HEK293 (cell line): ENCODE data around the gene CTIF.

ENCODE experiments used
- KLF9 ChIP-seq: fragments of 450-650 bp; formaldehyde crosslinking; IDR thresholded peaks from 2 replicates; pipeline ENCODE4 v1.5.1; 2016; ENCODE audit warnings: missing biosample characterization, missing genetic modification characterization, low read depth
- OSR2 ChIP-seq: fragments of 450-650 bp; formaldehyde crosslinking; IDR thresholded peaks from 2 replicates; pipeline ENCODE4 v1.5.1; 2016; ENCODE audit warnings: missing biosample characterization, missing genetic modification characterization
- RBAK ChIP-seq: fragments of 450-650 bp; formaldehyde crosslinking; IDR thresholded peaks from 2 replicates; pipeline ENCODE4 v1.5.1; 2016; ENCODE audit warnings: missing biosample characterization, missing genetic modification characterization
- SP2 ChIP-seq: fragments of 450-650 bp; formaldehyde crosslinking; IDR thresholded peaks from 2 replicates; pipeline ENCODE4 v1.5.1; 2016; ENCODE audit warnings: missing biosample characterization, missing genetic modification characterization
- TCF7L2 ChIP-seq: IDR thresholded peaks from 2 replicates; pipeline ENCODE4 v1.6.1; 2011; ENCODE audit warnings: low read depth, mild to moderate bottlenecking, inconsistent platforms, low read length, moderate library complexity, borderline replicate concordance
- ZNF112 ChIP-seq: fragments of 450-650 bp; formaldehyde crosslinking; IDR thresholded peaks from 2 replicates; pipeline ENCODE4 v1.5.0; 2017; ENCODE audit warnings: missing biosample characterization, missing genetic modification characterization
- ZNF138 ChIP-seq: fragments of 450-650 bp; formaldehyde crosslinking; IDR thresholded peaks from 2 replicates; pipeline ENCODE4 v1.5.1; 2016; ENCODE audit warnings: missing biosample characterization, missing genetic modification characterization, borderline replicate concordance
- ZNF2 ChIP-seq: fragments of 450-650 bp; formaldehyde crosslinking; IDR thresholded peaks from 2 replicates; pipeline ENCODE4 v1.5.1; 2016; ENCODE audit warnings: missing biosample characterization, missing genetic modification characterization
- ZNF324 ChIP-seq: fragments of 450-650 bp; formaldehyde crosslinking; IDR thresholded peaks from 2 replicates; pipeline ENCODE4 v1.5.1; 2016; ENCODE audit warnings: missing biosample characterization, missing genetic modification characterization
- ZNF341 ChIP-seq: fragments of 450-650 bp; formaldehyde crosslinking; IDR thresholded peaks from 2 replicates; pipeline ENCODE4; 2016; ENCODE audit warnings: low read depth, missing biosample characterization, missing genetic modification characterization
- ZNF473 ChIP-seq: fragments of 450-650 bp; formaldehyde crosslinking; IDR thresholded peaks from 2 replicates; pipeline ENCODE4 v1.5.1; 2017; ENCODE audit warnings: missing biosample characterization, missing genetic modification characterization
- ZNF548 ChIP-seq: fragments of 450-650 bp; formaldehyde crosslinking; IDR thresholded peaks from 2 replicates; pipeline ENCODE4 v1.5.1; 2016; ENCODE audit warnings: missing biosample characterization, missing genetic modification characterization
- ZNF555 ChIP-seq: fragments of 450-650 bp; formaldehyde crosslinking; conservative IDR thresholded peaks from 2 replicates; pipeline ENCODE4 v1.5.1; 2017; ENCODE audit warnings: missing biosample characterization, mild to moderate bottlenecking, missing genetic modification characterization, inconsistent platforms
- ZNF785 ChIP-seq: fragments of 450-650 bp; formaldehyde crosslinking; IDR thresholded peaks from 2 replicates; pipeline ENCODE4 v1.5.1; 2016; ENCODE audit warnings: missing biosample characterization, missing genetic modification characterization
- TF ChIP-seq, protein P1 (sequence below): fragments of 450-650 bp; formaldehyde crosslinking; IDR thresholded peaks from 2 replicates; pipeline ENCODE4 v1.5.1; 2016; ENCODE audit warnings: missing biosample characterization, missing genetic modification characterization
- TF ChIP-seq, protein P2 (sequence below): fragments of 450-650 bp; formaldehyde crosslinking; IDR thresholded peaks from 2 replicates; pipeline ENCODE4 v1.5.1; 2017; ENCODE audit warnings: missing biosample characterization, missing genetic modification characterization
- TF ChIP-seq, protein P3 (sequence below): fragments of 450-650 bp; formaldehyde crosslinking; IDR thresholded peaks from 2 replicates; pipeline ENCODE4 v1.5.1; 2016; ENCODE audit warnings: missing biosample characterization, missing genetic modification characterization, borderline replicate concordance
- TF ChIP-seq, protein P4 (sequence below): fragments of 450-650 bp; formaldehyde crosslinking; IDR thresholded peaks from 2 replicates; pipeline ENCODE4 v1.5.1; 2016; ENCODE audit warnings: missing biosample characterization, missing genetic modification characterization
- TF ChIP-seq, protein P5 (sequence below): fragments of 450-650 bp; formaldehyde crosslinking; IDR thresholded peaks from 2 replicates; pipeline ENCODE4 v1.5.1; 2016; ENCODE audit warnings: missing biosample characterization, missing genetic modification characterization
- TF ChIP-seq, protein P6 (sequence below): fragments of 450-650 bp; formaldehyde crosslinking; IDR thresholded peaks from 2 replicates; pipeline ENCODE4 v1.5.1; 2017; ENCODE audit warnings: missing biosample characterization, missing genetic modification characterization

The CTIF gene

DNA sequence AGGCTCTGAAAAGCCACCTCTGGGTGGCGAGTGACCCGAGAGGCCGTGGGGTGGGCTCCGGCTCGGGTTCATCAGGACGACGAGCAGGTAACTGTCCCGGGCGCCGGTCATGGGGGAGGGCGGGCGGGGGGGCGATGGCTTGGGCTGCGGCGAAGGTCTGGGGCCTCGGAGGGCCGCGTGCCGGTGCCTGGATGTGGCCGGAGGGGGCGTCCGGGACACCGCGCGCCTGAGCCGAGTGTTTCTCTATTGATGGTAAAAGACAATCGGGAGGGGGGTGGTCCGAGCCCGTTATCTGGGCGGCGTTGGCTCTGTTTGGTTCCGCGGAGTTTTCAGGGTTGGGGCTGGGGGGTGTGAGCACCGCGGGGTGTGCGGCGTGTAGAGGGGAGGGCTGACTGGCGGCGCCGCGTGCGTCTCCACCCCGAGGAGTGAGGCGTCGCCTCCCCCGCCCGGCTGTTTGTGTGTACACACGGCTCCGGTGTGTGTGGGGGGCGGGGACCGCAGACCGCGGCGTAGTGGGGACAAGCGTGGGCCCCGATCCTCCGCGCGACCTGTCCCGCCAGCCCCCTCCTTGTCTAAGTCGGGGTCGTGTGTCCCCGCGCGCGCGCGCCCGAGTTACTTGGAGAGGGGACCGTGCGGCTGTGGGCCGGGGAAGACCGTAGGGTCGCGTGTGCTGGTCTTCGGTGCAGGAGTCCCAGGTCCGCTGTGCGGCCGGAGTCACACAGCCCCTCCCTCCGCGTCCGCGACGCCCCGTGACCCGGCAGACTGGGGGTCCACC, 1.6 kb downstream of the CTIF start (continued):
- TF ChIP-seq, protein P1, sequence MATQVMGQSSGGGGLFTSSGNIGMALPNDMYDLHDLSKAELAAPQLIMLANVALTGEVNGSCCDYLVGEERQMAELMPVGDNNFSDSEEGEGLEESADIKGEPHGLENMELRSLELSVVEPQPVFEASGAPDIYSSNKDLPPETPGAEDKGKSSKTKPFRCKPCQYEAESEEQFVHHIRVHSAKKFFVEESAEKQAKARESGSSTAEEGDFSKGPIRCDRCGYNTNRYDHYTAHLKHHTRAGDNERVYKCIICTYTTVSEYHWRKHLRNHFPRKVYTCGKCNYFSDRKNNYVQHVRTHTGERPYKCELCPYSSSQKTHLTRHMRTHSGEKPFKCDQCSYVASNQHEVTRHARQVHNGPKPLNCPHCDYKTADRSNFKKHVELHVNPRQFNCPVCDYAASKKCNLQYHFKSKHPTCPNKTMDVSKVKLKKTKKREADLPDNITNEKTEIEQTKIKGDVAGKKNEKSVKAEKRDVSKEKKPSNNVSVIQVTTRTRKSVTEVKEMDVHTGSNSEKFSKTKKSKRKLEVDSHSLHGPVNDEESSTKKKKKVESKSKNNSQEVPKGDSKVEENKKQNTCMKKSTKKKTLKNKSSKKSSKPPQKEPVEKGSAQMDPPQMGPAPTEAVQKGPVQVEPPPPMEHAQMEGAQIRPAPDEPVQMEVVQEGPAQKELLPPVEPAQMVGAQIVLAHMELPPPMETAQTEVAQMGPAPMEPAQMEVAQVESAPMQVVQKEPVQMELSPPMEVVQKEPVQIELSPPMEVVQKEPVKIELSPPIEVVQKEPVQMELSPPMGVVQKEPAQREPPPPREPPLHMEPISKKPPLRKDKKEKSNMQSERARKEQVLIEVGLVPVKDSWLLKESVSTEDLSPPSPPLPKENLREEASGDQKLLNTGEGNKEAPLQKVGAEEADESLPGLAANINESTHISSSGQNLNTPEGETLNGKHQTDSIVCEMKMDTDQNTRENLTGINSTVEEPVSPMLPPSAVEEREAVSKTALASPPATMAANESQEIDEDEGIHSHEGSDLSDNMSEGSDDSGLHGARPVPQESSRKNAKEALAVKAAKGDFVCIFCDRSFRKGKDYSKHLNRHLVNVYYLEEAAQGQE (tag by site-specific recombination), result 0 out of 2 replicates have a peak, but pooled peaks have one; percentile 16
- TF ChIP-seq ZNF341 (peak; percentile 65; the same call in 1 of the 2 replicates), KLF9 (tag by site-specific recombination) (peak; percentile 93), SP2 (tag by site-specific recombination) (peak; percentile 70), TCF7L2 (no peak), ZNF112 (tag by site-specific recombination) (no peak), ZNF785 (tag by site-specific recombination) (no peak), OSR2 (tag by site-specific recombination) (no peak), ZNF2 (tag by site-specific recombination) (no peak), ZNF473 (tag by site-specific recombination) (no peak), ZNF548 (tag by site-specific recombination) (no peak), RBAK (no peak), ZNF324 (tag by site-specific recombination) (no peak), ZNF138 (tag by site-specific recombination) (no peak), ZNF555 (no peak)
- TF ChIP-seq, protein P2, sequence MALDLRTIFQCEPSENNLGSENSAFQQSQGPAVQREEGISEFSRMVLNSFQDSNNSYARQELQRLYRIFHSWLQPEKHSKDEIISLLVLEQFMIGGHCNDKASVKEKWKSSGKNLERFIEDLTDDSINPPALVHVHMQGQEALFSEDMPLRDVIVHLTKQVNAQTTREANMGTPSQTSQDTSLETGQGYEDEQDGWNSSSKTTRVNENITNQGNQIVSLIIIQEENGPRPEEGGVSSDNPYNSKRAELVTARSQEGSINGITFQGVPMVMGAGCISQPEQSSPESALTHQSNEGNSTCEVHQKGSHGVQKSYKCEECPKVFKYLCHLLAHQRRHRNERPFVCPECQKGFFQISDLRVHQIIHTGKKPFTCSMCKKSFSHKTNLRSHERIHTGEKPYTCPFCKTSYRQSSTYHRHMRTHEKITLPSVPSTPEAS (tag by site-specific recombination), result peak; percentile 40; the same call in 1 of the 2 replicates
- TF ChIP-seq, protein P3, sequence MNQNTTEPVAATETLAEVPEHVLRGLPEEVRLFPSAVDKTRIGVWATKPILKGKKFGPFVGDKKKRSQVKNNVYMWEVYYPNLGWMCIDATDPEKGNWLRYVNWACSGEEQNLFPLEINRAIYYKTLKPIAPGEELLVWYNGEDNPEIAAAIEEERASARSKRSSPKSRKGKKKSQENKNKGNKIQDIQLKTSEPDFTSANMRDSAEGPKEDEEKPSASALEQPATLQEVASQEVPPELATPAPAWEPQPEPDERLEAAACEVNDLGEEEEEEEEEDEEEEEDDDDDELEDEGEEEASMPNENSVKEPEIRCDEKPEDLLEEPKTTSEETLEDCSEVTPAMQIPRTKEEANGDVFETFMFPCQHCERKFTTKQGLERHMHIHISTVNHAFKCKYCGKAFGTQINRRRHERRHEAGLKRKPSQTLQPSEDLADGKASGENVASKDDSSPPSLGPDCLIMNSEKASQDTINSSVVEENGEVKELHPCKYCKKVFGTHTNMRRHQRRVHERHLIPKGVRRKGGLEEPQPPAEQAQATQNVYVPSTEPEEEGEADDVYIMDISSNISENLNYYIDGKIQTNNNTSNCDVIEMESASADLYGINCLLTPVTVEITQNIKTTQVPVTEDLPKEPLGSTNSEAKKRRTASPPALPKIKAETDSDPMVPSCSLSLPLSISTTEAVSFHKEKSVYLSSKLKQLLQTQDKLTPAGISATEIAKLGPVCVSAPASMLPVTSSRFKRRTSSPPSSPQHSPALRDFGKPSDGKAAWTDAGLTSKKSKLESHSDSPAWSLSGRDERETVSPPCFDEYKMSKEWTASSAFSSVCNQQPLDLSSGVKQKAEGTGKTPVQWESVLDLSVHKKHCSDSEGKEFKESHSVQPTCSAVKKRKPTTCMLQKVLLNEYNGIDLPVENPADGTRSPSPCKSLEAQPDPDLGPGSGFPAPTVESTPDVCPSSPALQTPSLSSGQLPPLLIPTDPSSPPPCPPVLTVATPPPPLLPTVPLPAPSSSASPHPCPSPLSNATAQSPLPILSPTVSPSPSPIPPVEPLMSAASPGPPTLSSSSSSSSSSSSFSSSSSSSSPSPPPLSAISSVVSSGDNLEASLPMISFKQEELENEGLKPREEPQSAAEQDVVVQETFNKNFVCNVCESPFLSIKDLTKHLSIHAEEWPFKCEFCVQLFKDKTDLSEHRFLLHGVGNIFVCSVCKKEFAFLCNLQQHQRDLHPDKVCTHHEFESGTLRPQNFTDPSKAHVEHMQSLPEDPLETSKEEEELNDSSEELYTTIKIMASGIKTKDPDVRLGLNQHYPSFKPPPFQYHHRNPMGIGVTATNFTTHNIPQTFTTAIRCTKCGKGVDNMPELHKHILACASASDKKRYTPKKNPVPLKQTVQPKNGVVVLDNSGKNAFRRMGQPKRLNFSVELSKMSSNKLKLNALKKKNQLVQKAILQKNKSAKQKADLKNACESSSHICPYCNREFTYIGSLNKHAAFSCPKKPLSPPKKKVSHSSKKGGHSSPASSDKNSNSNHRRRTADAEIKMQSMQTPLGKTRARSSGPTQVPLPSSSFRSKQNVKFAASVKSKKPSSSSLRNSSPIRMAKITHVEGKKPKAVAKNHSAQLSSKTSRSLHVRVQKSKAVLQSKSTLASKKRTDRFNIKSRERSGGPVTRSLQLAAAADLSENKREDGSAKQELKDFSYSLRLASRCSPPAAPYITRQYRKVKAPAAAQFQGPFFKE (tag by site-specific recombination), result 0 out of 2 replicates have a peak, but pooled peaks have one; percentile 39
- TF ChIP-seq, protein P4, sequence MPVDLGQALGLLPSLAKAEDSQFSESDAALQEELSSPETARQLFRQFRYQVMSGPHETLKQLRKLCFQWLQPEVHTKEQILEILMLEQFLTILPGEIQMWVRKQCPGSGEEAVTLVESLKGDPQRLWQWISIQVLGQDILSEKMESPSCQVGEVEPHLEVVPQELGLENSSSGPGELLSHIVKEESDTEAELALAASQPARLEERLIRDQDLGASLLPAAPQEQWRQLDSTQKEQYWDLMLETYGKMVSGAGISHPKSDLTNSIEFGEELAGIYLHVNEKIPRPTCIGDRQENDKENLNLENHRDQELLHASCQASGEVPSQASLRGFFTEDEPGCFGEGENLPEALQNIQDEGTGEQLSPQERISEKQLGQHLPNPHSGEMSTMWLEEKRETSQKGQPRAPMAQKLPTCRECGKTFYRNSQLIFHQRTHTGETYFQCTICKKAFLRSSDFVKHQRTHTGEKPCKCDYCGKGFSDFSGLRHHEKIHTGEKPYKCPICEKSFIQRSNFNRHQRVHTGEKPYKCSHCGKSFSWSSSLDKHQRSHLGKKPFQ (tag by site-specific recombination), result peak; percentile 68; the same call in 1 of the 2 replicates
- TF ChIP-seq, protein P5, sequence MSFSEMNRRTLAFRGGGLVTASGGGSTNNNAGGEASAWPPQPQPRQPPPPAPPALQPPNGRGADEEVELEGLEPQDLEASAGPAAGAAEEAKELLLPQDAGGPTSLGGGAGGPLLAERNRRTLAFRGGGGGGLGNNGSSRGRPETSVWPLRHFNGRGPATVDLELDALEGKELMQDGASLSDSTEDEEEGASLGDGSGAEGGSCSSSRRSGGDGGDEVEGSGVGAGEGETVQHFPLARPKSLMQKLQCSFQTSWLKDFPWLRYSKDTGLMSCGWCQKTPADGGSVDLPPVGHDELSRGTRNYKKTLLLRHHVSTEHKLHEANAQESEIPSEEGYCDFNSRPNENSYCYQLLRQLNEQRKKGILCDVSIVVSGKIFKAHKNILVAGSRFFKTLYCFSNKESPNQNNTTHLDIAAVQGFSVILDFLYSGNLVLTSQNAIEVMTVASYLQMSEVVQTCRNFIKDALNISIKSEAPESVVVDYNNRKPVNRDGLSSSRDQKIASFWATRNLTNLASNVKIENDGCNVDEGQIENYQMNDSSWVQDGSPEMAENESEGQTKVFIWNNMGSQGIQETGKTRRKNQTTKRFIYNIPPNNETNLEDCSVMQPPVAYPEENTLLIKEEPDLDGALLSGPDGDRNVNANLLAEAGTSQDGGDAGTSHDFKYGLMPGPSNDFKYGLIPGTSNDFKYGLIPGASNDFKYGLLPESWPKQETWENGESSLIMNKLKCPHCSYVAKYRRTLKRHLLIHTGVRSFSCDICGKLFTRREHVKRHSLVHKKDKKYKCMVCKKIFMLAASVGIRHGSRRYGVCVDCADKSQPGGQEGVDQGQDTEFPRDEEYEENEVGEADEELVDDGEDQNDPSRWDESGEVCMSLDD (tag by site-specific recombination), result peak; percentile 97
- TF ChIP-seq, protein P6, sequence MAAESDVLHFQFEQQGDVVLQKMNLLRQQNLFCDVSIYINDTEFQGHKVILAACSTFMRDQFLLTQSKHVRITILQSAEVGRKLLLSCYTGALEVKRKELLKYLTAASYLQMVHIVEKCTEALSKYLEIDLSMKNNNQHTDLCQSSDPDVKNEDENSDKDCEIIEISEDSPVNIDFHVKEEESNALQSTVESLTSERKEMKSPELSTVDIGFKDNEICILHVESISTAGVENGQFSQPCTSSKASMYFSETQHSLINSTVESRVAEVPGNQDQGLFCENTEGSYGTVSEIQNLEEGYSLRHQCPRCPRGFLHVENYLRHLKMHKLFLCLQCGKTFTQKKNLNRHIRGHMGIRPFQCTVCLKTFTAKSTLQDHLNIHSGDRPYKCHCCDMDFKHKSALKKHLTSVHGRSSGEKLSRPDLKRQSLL, result peak; percentile 24; the same call in 1 of the 2 replicates
